ENCODE measurements around the gene C3orf20.

C3orf20 gene

GRCh38 chr3:14814411-14814871 lies 139.5 kb downstream of the C3orf20 start:
- no peak for DNase-seq (ENCODE audit: low read depth in 2 of 2)

DNA sequence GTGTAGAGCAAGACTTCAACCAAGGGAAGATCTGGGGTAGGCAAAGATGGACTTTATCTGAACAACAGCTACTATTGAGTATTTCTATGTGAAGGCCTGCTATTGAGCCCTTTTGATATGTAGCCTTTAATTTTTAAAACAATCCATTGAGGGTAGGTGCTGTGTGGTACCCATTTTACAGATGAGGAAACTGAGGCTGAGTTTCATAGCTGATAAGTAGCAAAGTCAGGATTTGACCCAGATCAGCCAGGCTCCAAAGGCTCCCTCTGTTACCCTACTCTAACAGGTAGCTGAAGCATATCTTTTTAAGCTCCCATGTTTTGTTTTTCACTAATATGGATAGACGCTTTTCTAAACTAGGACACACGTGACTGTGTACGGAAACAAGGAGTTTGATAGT lies 141.4 kb downstream of the C3orf20 start:
- no peak for DNase-seq (ENCODE audit: low read depth in 2 of 2)

GRCh38 chr3:14818804-14819500 lies 144.0 kb downstream of the C3orf20 start, which contains the start of gene FGD5:
TSS of gene FGD5 (plus strand) at chr3:14818962. CDS start at chr3:14819072, 110 bp downstream.
- DNase-seq (ENCODE audit: low read depth in 2 of 2) = no peak

GRCh38 chr3:14819671-14820070 lies 144.7 kb downstream of the C3orf20 start:
- DNase-seq (ENCODE audit: low read depth in 2 of 2) = no peak

- DNase-seq (ENCODE audit: low read depth in 2 of 2) = no peak
These were observed 145.2 kb downstream of the C3orf20 start for GRCh38 chr3:14820156-14820555.

- DNase-seq (ENCODE audit: low read depth in 2 of 2) = no peak
These were observed 146.2 kb downstream of the C3orf20 start for GRCh38 chr3:14821151-14821550.

GRCh38 chr3:14822134-14822533 lies 147.2 kb downstream of the C3orf20 start:
- DNase-seq (ENCODE audit: low read depth in 2 of 2) = no peak

Measured in stimulated activated CD8-positive, alpha-beta memory T cell treated with anti-CD3 and anti-CD28 coated beads, Interleukin-2, amount 100 ng/mL, for 48 hours (primary cell).